K562 (cell line): ENCODE data around the gene S100A10. TPM values are rescaled to one million over a fixed set of nuclear protein-coding genes. Genes with fewer than 3 reads are reported as not detected.
A peak's percentile ranks its signal among the peaks of the same experiment; 100 is the strongest.

ENCODE experiments used
- AFF1 ChIP-seq, 2 experiments: fragments of 450-650 bp; IDR thresholded peaks; 2 replicates each; pipeline ENCODE4 v1.6.1; 2018; ENCODE audit warnings: mild to moderate bottlenecking in 2 of 2, low read depth in 1 of 2; ENCODE audit not compliant: partially characterized antibody in 2 of 2
- EGR1 ChIP-seq: fragments of 450-650 bp; conservative IDR thresholded peaks from 2 replicates; pipeline ENCODE4 v1.6.1; 2017; ENCODE audit warnings: mild to moderate bottlenecking
- HES1 ChIP-seq: fragments of 450-650 bp; IDR thresholded peaks from 2 replicates; pipeline ENCODE4 v1.6.1; 2016; ENCODE audit warnings: low read depth, mild to moderate bottlenecking, moderate library complexity
- IRF9 ChIP-seq: fragments of 450-650 bp; IDR thresholded peaks from 2 replicates; pipeline ENCODE4 v1.6.1; 2016; ENCODE audit warnings: missing biosample characterization, missing genetic modification characterization
- KDM5B ChIP-seq: fragments of 200-600 bp; sonication (generic); IDR thresholded peaks from 2 replicates; pipeline ENCODE4 v1.6.1; 2012; ENCODE audit warnings: low read depth, mild to moderate bottlenecking, moderate library complexity, low read length, control low read depth, inconsistent platforms; ENCODE audit not compliant: insufficient replicate concordance
- MYBL2 ChIP-seq, 2 experiments: fragments of 450-650 bp in 1 of 2; sonication (generic) in 1 of 2; formaldehyde crosslinking in 1 of 2; IDR thresholded peaks; 2 replicates each; pipeline versions ENCODE4 v1.6.1 to v1.8.1; 2017 to 2022; ENCODE audit warnings: borderline replicate concordance in 1 of 2, inconsistent platforms in 1 of 2, low read depth in 1 of 2, mild to moderate bottlenecking in 1 of 2, missing genetic modification reagents in 1 of 2, moderate library complexity in 1 of 2
- MYNN ChIP-seq, 2 experiments: sonication (generic); formaldehyde crosslinking in 1 of 2; IDR thresholded peaks; 2 replicates each; pipeline versions ENCODE4 v1.5.0 to v1.6.1; 2016 to 2020; ENCODE audit warnings: antibody characterized with exemption in 1 of 2, missing genetic modification reagents in 1 of 2
- NFE2 ChIP-seq: IDR thresholded peaks from 2 replicates; pipeline ENCODE4 v1.6.1; 2014; ENCODE audit warnings: antibody characterized with exemption, low read depth
- NR4A1 ChIP-seq, 2 experiments: fragments of 250-450 bp in 1 of 2; fragments of 450-650 bp in 1 of 2; sonication (Bioruptor Pico) in 1 of 2; IDR thresholded peaks; 2 replicates each; pipeline versions ENCODE4 v1.4.0 to v1.6.1; 2016 to 2020; ENCODE audit warnings: mild to moderate bottlenecking in 2 of 2, missing compliant biosample characterization in 1 of 2, missing genetic modification characterization in 1 of 2, moderate library complexity in 1 of 2
- PCBP2 ChIP-seq: fragments of 200-400 bp; formaldehyde crosslinking; IDR thresholded peaks from 2 replicates; pipeline ENCODE4 v1.6.1; 2018; ENCODE audit warnings: low read length, low read depth, mild to moderate bottlenecking, moderate library complexity; ENCODE audit not compliant: poor library complexity, severe bottlenecking
- PTBP1 ChIP-seq: fragments of 200-400 bp; formaldehyde crosslinking; IDR thresholded peaks from 2 replicates; pipeline ENCODE4 v1.6.1; 2017; ENCODE audit warnings: low read depth, low read length
- RB1 ChIP-seq: fragments of 450-650 bp; IDR thresholded peaks from 2 replicates; pipeline ENCODE4 v1.6.1; 2017; ENCODE audit warnings: low read depth, mild to moderate bottlenecking
- SP2 ChIP-seq: IDR thresholded peaks from 2 replicates; pipeline ENCODE4 v1.6.1; 2011; ENCODE audit warnings: mild to moderate bottlenecking, low read depth, low read length, moderate library complexity; ENCODE audit not compliant: poor library complexity, severe bottlenecking; ENCODE audit errors: extremely low read depth
- TCFL5 ChIP-seq: fragments of 250-450 bp; sonication (Bioruptor Pico); conservative IDR thresholded peaks from 2 replicates; pipeline ENCODE4 v1.6.1; 2021; ENCODE audit warnings: mild to moderate bottlenecking, moderate library complexity, matching md5 sums
- ZNF316 ChIP-seq: fragments of 450-650 bp; IDR thresholded peaks from 2 replicates; pipeline ENCODE4 v1.6.1; 2016
- ZNF408 ChIP-seq: fragments of 250-450 bp; sonication (Bioruptor Pico); IDR thresholded peaks from 2 replicates; pipeline ENCODE4 v1.4.0; 2020; ENCODE audit warnings: low read depth, mild to moderate bottlenecking, moderate library complexity
- ZNF41 ChIP-seq: fragments of 250-450 bp; sonication (Bioruptor Pico); conservative IDR thresholded peaks from 2 replicates; pipeline ENCODE4 v1.4.0; 2020; ENCODE audit warnings: mild to moderate bottlenecking
- ZNF740 ChIP-seq, 3 experiments: fragments of 200-800 bp in 1 of 3; sonication (Bioruptor generic) in 1 of 3; sonication (generic) in 1 of 3; formaldehyde crosslinking in 1 of 3; IDR thresholded peaks; 2 replicates each; pipeline versions ENCODE4 v1.6.1 to v1.8.0; 2016 to 2022; ENCODE audit warnings: mild to moderate bottlenecking in 2 of 3, missing compliant biosample characterization in 2 of 3, missing genetic modification characterization in 2 of 3, missing genetic modification reagents in 1 of 3
- ZNF766 ChIP-seq: fragments of 200-800 bp; sonication (Bioruptor generic); conservative IDR thresholded peaks from 2 replicates; pipeline ENCODE4 v1.6.1; 2016; ENCODE audit warnings: missing genetic modification characterization, missing compliant biosample characterization
- polyA plus RNA-seq, 8 experiments: library from polyadenylated mRNA; depleted of rRNA in 4 of 8; stranded (reverse) in 5 of 8; unstranded in 3 of 8; fragments of >200 nt; fragmentation: Nextera tagmentation in 2 of 8; fragmentation: Illumina TruSeq in 1 of 8; extraction: Ambion mirVana in 2 of 8; extraction: Trizol in 1 of 8; gene quantifications; 2 replicates each; pipeline versions ENCODE4 v1.2.1 to v1.2.3, GENCODE V29; 2011 to 2014; ENCODE audit warnings: inconsistent platforms in 1 of 8, missing spikeins in 1 of 8
- total RNA-seq, 7 experiments: library from RNA; depleted of rRNA in 6 of 7; stranded (reverse); fragments of >200 nt in 6 of 7; fragmentation: Illumina TruSeq in 2 of 7; extraction: Trizol in 2 of 7; gene quantifications; 2 replicates each; pipeline versions ENCODE4 v1.2.1 to v1.2.3, GENCODE V29; 2011 to 2021; ENCODE audit warnings: low replicate concordance in 1 of 7

Gene S100A10
- total and polyA plus RNA-seq, 9 of the 15 experiments (the other 6 are each of a cell fraction or from before 2014, with no cell fraction given): 0.32 to 1.6 (median 0.50) TPM; not detected in 3

- TF ChIP-seq SP2 (no peak), MYNN (IDR thresholded peaks at IDR 0.05) (peak; percentile 49; the same call in 1 of the 2 replicates), MYNN (CRISPR knock-in tag; IDR thresholded peaks at IDR 0.05) (no peak), NFE2 (peak; percentile 63; the same call in 1 of the 2 replicates), PCBP2 (no peak), HES1 (no peak), RB1 (no peak), IRF9 (tag) (no peak), NR4A1 (CRISPR knock-in tag; IDR thresholded peaks at IDR 0.05) (no peak), NR4A1 (tag; IDR thresholded peaks at IDR 0.05) (no peak), PTBP1 (no peak), EGR1 (no peak), ZNF740 (CRISPR knock-in tag; IDR thresholded peaks at IDR 0.05) (no peak), ZNF740 (tag; IDR thresholded peaks at IDR 0.05) (no peak), ZNF41 (no peak), TCFL5 (no peak), MYBL2 (IDR thresholded peaks at IDR 0.05; ENCODE audit: low read depth) (no peak), MYBL2 (CRISPR knock-in tag; IDR thresholded peaks at IDR 0.05; ENCODE audit: borderline replicate concordance) (no peak), ZNF316 (no peak), ZNF408 (CRISPR knock-in tag) (no peak), ZNF766 (CRISPR knock-in tag) (peak; percentile 51; the same call in 1 of the 2 replicates), AFF1 (IDR thresholded peaks at IDR 0.05; ENCODE audit: low read depth in 1 of 2, partially characterized antibody in 2 of 2) (no peak), KDM5B (no peak)
Measured at GRCh38 chr1:151992303-151993083, 1.2 kb downstream of the S100A10 start (continued).
